Effector memory CD4-positive, alpha-beta T cell (primary cell): Measurements from ENCODE around the gene STAC.

Experiments used
- DNase-seq, 3 donors: peaks; one replicate each; pipeline ENCODE4 v3.0.0-alpha.2; 2020
- H3K27ac ChIP-seq: 2 replicates; pipeline ENCODE4 v1.7.0; 2013; ENCODE audit warnings: mild to moderate bottlenecking, low read length, moderate library complexity; ENCODE audit not compliant: insufficient read depth, poor library complexity, severe bottlenecking
- H3K27me3 ChIP-seq: replicated peaks from 2 replicates; pipeline ENCODE4 v1.7.0; 2013; ENCODE audit warnings: mild to moderate bottlenecking, low read length; ENCODE audit not compliant: insufficient read depth, control insufficient read depth, poor library complexity, severe bottlenecking
- H3K36me3 ChIP-seq: 2 replicates; pipeline ENCODE4 v1.7.0; 2013; ENCODE audit warnings: mild to moderate bottlenecking, low read length, moderate library complexity; ENCODE audit not compliant: control insufficient read depth, insufficient read depth
- H3K4me1 ChIP-seq: 2 replicates; pipeline ENCODE4 v1.7.0; 2013; ENCODE audit warnings: low read length, mild to moderate bottlenecking; ENCODE audit not compliant: control insufficient read depth, insufficient read depth, poor library complexity, severe bottlenecking
- H3K4me3 ChIP-seq: 2 replicates; pipeline ENCODE4 v1.7.0; 2013; ENCODE audit warnings: low read length, low read depth, mild to moderate bottlenecking; ENCODE audit not compliant: insufficient read depth, poor library complexity, severe bottlenecking
- H3K9me3 ChIP-seq: 2 replicates; pipeline ENCODE4 v1.7.0; 2013; ENCODE audit warnings: mild to moderate bottlenecking, low read length, moderate library complexity; ENCODE audit not compliant: control insufficient read depth

Gene STAC

GRCh38 chr3:36373666-36374065 is 6.6 kb upstream of the STAC start:
- no peak overlapping the region for H3K27ac ChIP-seq
- no peak for DNase-seq
- H3K4me3 ChIP-seq = no peak overlapping the region

GRCh38 chr3:36379872-36380220 is 458 bp upstream of the STAC start:
- H3K4me1 ChIP-seq = no peaks in the 10 kb centered on the region
- no peaks in the 10 kb centered on the region for H3K9me3 ChIP-seq
- peaks cover 9% of the 10 kb centered on the region for H3K27me3 ChIP-seq
- no peak for DNase-seq
- no peak overlapping the region for H3K27ac ChIP-seq
- H3K4me3 ChIP-seq = no peak overlapping the region
- no peaks in the 10 kb centered on the region for H3K36me3 ChIP-seq

More at GRCh38 chr3:36373666-36374065, 6.6 kb upstream of the STAC start:
- H3K9me3 ChIP-seq = no peaks in the 10 kb centered on the region
- no peaks in the 10 kb centered on the region for H3K36me3 ChIP-seq
- H3K27me3 ChIP-seq = no peaks in the 10 kb centered on the region
- H3K4me1 ChIP-seq = no peaks in the 10 kb centered on the region

GRCh38 chr3:36381311-36381956 is 1.1 kb downstream of the STAC start:
- Histone ChIP-seq H3K27ac (no peak overlapping the region), H3K9me3 (no peaks in the 10 kb centered on the region), H3K27me3 (peaks cover 9% of the 10 kb centered on the region), H3K36me3 (no peaks in the 10 kb centered on the region), H3K4me1 (no peaks in the 10 kb centered on the region), H3K4me3 (no peak overlapping the region)
- no peak for DNase-seq

- no peak overlapping the region for H3K27ac ChIP-seq
- H3K27me3 ChIP-seq = no peaks in the 10 kb centered on the region
- H3K4me3 ChIP-seq = no peak overlapping the region
- no peaks in the 10 kb centered on the region for H3K4me1 ChIP-seq
- H3K9me3 ChIP-seq = no peaks in the 10 kb centered on the region
- H3K36me3 ChIP-seq = no peaks in the 10 kb centered on the region
- DNase-seq = no peak
These were observed 13.3 kb downstream of the STAC start for GRCh38 chr3:36393563-36393962.

GRCh38 chr3:36394176-36394575 is 13.9 kb downstream of the STAC start:
- Histone ChIP-seq H3K4me3 (no peak overlapping the region), H3K27me3 (no peaks in the 10 kb centered on the region), H3K36me3 (no peaks in the 10 kb centered on the region), H3K4me1 (no peaks in the 10 kb centered on the region), H3K9me3 (no peaks in the 10 kb centered on the region), H3K27ac (no peak overlapping the region)
- no peak for DNase-seq

- no peak for DNase-seq
- no peaks in the 10 kb centered on the region for H3K4me1 ChIP-seq
These were observed 17.5 kb downstream of the STAC start for GRCh38 chr3:36397841-36398240.

GRCh38 chr3:36399933-36400332 is 19.6 kb downstream of the STAC start:
- Histone ChIP-seq H3K36me3 (no peaks in the 10 kb centered on the region), H3K27ac (no peak overlapping the region), H3K4me1 (no peaks in the 10 kb centered on the region), H3K9me3 (no peaks in the 10 kb centered on the region), H3K27me3 (no peaks in the 10 kb centered on the region), H3K4me3 (no peak overlapping the region)
- no peak for DNase-seq

More at GRCh38 chr3:36397841-36398240, 17.5 kb downstream of the STAC start:
- Histone ChIP-seq H3K4me3 (no peak overlapping the region), H3K9me3 (no peaks in the 10 kb centered on the region), H3K27me3 (no peaks in the 10 kb centered on the region), H3K27ac (no peak overlapping the region), H3K36me3 (no peaks in the 10 kb centered on the region)

GRCh38 chr3:36401056-36401455 is 20.8 kb downstream of the STAC start:
- H3K27me3 ChIP-seq = no peaks in the 10 kb centered on the region

GRCh38 chr3:36403661-36404060 is 23.4 kb downstream of the STAC start:
- H3K9me3 ChIP-seq = no peaks in the 10 kb centered on the region
- H3K27me3 ChIP-seq = no peaks in the 10 kb centered on the region
- no peaks in the 10 kb centered on the region for H3K4me1 ChIP-seq
- H3K36me3 ChIP-seq = no peaks in the 10 kb centered on the region
- DNase-seq = no peak
- no peak overlapping the region for H3K4me3 ChIP-seq
- no peak overlapping the region for H3K27ac ChIP-seq

More at GRCh38 chr3:36401056-36401455, 20.8 kb downstream of the STAC start:
- Histone ChIP-seq H3K4me3 (no peak overlapping the region), H3K27ac (no peak overlapping the region), H3K36me3 (no peaks in the 10 kb centered on the region), H3K4me1 (no peaks in the 10 kb centered on the region), H3K9me3 (no peaks in the 10 kb centered on the region)
- DNase-seq = no peak

GRCh38 chr3:36405190-36405589 is 24.9 kb downstream of the STAC start:
- H3K27ac ChIP-seq = no peak overlapping the region
- no peaks in the 10 kb centered on the region for H3K27me3 ChIP-seq
- H3K4me1 ChIP-seq = no peaks in the 10 kb centered on the region
- H3K36me3 ChIP-seq = no peaks in the 10 kb centered on the region
- H3K9me3 ChIP-seq = no peaks in the 10 kb centered on the region
- DNase-seq = no peak
- H3K4me3 ChIP-seq = no peak overlapping the region
